ENCODE data around the gene KDM6B. TPM values are rescaled to one million over a fixed set of nuclear protein-coding genes. Genes with fewer than 3 reads are reported as not detected.
A peak's percentile ranks its signal among the peaks of the same experiment; 100 is the strongest.

KDM6B gene
- total and polyA plus RNA-seq, 9 donors: 5.4 to 20.1 (median 15.4) TPM

DNA sequence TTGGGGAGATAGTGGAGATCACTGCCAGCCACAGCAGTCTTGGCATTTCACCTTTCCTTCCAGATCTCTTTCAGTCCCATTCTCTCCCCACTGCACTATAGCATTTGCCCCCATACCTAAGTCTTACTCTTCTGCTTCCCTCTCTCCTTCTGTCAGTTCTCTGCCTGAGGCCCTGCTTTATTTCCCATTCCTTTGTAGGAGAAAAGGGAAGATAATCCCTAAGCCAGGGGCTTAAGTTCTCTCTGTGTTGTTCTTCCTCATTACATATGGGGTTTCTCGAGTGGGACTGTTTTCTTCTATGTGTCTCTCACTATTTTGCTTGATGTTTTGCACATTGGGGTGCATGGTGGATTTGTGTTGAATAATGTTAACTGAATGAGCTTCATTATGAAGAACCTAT is 6.4 kb downstream of the KDM6B start:
- DNase-seq: no peak
- no peaks in the 10 kb centered on the region for H3K27me3 ChIP-seq (ENCODE audit: control insufficient read depth, insufficient read depth, low read length)
- H3K27ac ChIP-seq (ENCODE audit: low read length): no peak overlapping the region
- no peak overlapping the region for H3K4me3 ChIP-seq (ENCODE audit: low read length)
- H3K36me3 ChIP-seq (ENCODE audit: control insufficient read depth, insufficient read depth, low read length): peaks cover 17% of the 10 kb centered on the region
- no CpG with 5 or more reads among the region's 1 CpG for WGBS (ENCODE audit: insufficient coverage)
- H3K4me1 ChIP-seq (ENCODE audit: control insufficient read depth, insufficient read depth, low read length): peaks cover 71% of the 10 kb centered on the region
- no peaks in the 10 kb centered on the region for H3K9me3 ChIP-seq (replicated peaks; ENCODE audit: control insufficient read depth, low read depth, low read length)

DNA sequence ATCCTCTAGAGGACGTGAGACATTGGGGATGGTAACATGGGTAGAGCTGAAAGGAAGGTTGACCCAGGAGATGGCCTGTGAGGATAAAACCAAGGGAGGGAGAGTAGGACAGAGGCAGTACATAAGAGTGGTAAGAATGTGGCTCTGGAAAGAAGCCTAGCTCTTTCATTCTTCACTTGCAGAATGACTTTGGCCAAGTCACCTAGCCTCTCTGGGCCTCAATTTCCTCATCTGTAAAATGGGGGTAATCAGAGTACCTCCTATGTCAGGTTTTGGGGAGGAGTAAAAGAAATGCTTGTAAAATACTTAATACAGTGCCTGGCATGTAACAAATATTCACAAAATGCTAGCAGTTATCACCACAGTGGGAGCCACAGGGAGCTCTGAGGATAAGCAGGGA is 6.9 kb downstream of the KDM6B start:
- WGBS (ENCODE audit: insufficient coverage): no CpG with 5 or more reads among the region's 1 CpG
- Histone ChIP-seq H3K4me3 (ENCODE audit: low read length) (peak overlapping the region; percentile 61), H3K36me3 (ENCODE audit: control insufficient read depth, insufficient read depth, low read length) (peaks cover 20% of the 10 kb centered on the region), H3K9me3 (replicated peaks; ENCODE audit: control insufficient read depth, low read depth, low read length) (no peaks in the 10 kb centered on the region), H3K4me1 (ENCODE audit: control insufficient read depth, insufficient read depth, low read length) (peaks cover 70% of the 10 kb centered on the region), H3K27me3 (ENCODE audit: control insufficient read depth, insufficient read depth, low read length) (no peaks in the 10 kb centered on the region), H3K27ac (ENCODE audit: low read length) (peak overlapping the region; percentile 98)
- no peak for DNase-seq

DNA sequence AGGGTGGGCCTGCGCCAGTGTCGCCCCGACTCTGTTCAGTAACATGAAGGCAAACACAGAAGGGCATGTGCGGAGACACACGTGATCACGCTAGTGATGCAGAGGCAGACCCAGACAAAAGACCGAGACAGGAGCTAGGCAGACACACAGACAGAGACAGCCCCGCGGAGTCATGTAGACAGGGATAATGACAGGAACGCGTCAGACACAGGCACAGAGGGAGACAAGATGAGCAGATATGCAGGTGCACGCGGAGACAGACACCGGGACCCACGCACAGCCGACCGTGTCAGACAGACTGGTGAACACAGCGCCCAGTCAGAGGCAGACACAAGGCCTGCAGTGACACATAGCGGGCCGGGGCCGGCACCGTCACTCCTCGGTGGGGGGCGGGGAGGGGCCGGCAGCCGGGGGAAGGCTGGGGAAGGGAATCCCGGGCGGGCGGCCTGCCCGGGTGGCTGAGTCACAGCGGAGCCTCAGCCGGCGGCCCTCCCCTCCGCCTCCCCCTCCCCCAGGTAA is 7.4 kb downstream of the KDM6B start:
- no peaks in the 10 kb centered on the region for H3K9me3 ChIP-seq (replicated peaks; ENCODE audit: control insufficient read depth, low read depth, low read length)
- peak overlapping the region; percentile 61 for H3K4me3 ChIP-seq (ENCODE audit: low read length)
- peak overlapping the region; percentile 98 for H3K27ac ChIP-seq (ENCODE audit: low read length)
- H3K27me3 ChIP-seq (ENCODE audit: control insufficient read depth, insufficient read depth, low read length): no peaks in the 10 kb centered on the region
- WGBS (ENCODE audit: insufficient coverage): 3% methylated on average over 26 of the region's 34 CpGs
- peak; percentile 93 for DNase-seq
- H3K4me1 ChIP-seq (ENCODE audit: control insufficient read depth, insufficient read depth, low read length): peaks cover 64% of the 10 kb centered on the region
- H3K36me3 ChIP-seq (ENCODE audit: control insufficient read depth, insufficient read depth, low read length): peaks cover 25% of the 10 kb centered on the region

DNA sequence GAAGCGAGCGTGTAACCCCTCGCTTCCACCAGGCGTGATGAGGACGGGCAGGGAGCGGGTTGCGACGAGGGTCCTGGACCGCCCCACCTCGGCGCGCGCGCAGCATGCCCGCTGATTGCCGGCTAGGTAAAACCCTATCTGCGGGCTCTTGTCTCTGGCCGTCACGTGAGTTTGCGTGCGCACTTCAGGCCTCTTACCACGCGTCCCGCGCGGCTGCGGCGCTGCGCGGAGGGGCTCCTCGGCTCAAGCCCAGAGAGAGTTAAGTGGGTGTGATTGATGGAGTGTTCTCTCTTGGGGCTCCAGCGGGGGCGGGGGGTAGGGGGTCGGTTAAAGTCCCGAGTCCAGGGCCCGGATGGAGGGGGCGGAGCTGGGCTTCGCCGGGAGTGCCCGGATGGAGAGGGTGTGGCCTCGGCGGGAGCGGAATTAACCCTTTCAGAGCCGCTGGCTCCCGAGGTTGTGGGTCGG is 7.9 kb downstream of the KDM6B start:
- no peaks in the 10 kb centered on the region for H3K27me3 ChIP-seq (ENCODE audit: control insufficient read depth, insufficient read depth, low read length)
- H3K36me3 ChIP-seq (ENCODE audit: control insufficient read depth, insufficient read depth, low read length): peaks cover 30% of the 10 kb centered on the region
- H3K4me1 ChIP-seq (ENCODE audit: control insufficient read depth, insufficient read depth, low read length): peaks cover 59% of the 10 kb centered on the region
- under 1% methylated on average over 42 of the region's 46 CpGs for WGBS (ENCODE audit: insufficient coverage)
- peak overlapping the region; percentile 61 for H3K4me3 ChIP-seq (ENCODE audit: low read length)
- H3K9me3 ChIP-seq (replicated peaks; ENCODE audit: control insufficient read depth, low read depth, low read length): no peaks in the 10 kb centered on the region
- DNase-seq: peak; percentile 96
- peak overlapping the region; percentile 98 for H3K27ac ChIP-seq (ENCODE audit: low read length)

DNA sequence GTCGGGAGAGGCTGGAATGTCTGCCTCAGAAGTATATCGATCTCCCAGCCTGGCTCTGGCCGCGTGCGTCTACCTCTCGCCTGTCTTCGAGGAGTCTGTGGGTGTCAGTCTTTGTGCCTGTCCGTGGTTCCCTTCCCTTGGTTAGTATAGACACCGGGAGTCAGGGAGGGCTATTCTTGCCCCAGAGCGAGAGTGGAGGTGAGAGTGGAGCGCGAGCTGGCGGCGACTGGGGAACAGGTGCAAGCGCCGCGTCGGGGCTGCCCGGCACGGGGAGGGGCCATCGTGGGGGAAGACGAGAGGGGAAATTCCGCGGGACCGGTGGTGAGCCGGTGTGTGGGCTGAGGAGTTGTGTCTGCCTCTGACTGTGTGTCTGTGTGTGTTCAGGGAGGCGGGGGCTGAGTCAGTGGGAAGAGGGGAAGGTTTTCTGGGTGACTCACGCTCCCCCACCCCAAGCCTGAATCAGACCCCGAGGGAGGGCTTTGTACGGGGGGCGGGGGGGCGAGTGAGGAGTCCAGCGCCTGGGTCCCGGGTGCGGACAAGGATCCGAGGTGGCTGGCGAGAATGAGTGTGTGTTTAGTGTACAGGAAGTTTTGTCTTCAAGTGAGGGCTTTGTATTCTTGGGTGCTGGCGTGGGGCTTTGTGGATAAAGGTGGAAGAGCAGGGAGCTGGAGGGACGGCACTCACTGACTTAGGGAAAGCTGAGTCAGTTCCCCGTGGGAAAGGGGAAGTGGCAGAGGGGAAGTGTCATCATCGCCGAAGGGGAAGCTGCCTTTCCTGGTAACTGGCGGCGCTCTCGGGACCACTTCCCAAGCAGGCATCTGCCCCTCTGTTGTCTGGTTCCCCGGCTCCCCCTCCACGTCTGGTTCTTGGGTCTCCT is 8.6 kb downstream of the KDM6B start:
- H3K36me3 ChIP-seq (ENCODE audit: control insufficient read depth, insufficient read depth, low read length): peaks cover 35% of the 10 kb centered on the region
- H3K27ac ChIP-seq (ENCODE audit: low read length): peak overlapping the region; percentile 98
- H3K4me1 ChIP-seq (ENCODE audit: control insufficient read depth, insufficient read depth, low read length): peaks cover 53% of the 10 kb centered on the region
- under 1% methylated on average over 40 of the region's 47 CpGs for WGBS (ENCODE audit: insufficient coverage)
- no peaks in the 10 kb centered on the region for H3K27me3 ChIP-seq (ENCODE audit: control insufficient read depth, insufficient read depth, low read length)
- peak overlapping the region; percentile 61 for H3K4me3 ChIP-seq (ENCODE audit: low read length)
- H3K9me3 ChIP-seq (replicated peaks; ENCODE audit: control insufficient read depth, low read depth, low read length): no peaks in the 10 kb centered on the region
- peak; percentile 91 for DNase-seq

DNA sequence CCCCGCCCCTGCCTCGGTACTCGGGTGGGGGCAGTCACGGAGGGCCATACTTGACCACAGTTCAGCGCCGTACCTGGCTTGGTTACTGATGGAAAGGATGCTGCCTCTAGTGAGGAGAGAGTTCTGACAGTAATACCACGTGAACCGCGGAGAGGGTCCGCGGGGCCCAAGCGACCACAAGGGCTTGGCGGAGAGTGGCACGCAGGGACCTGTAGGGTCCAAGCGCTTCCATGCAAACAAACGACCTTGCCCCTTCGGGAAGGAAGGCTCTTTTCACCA is 9.2 kb downstream of the KDM6B start:
- peak overlapping the region; percentile 61 for H3K4me3 ChIP-seq (ENCODE audit: low read length)
- H3K27me3 ChIP-seq (ENCODE audit: control insufficient read depth, insufficient read depth, low read length): no peaks in the 10 kb centered on the region
- DNase-seq: no peak
- H3K9me3 ChIP-seq (replicated peaks; ENCODE audit: control insufficient read depth, low read depth, low read length): no peaks in the 10 kb centered on the region
- H3K4me1 ChIP-seq (ENCODE audit: control insufficient read depth, insufficient read depth, low read length): peaks cover 49% of the 10 kb centered on the region
- WGBS (ENCODE audit: insufficient coverage): 0% methylated on average over 17 of the region's 17 CpGs
- H3K27ac ChIP-seq (ENCODE audit: low read length): peak overlapping the region; percentile 98
- H3K36me3 ChIP-seq (ENCODE audit: control insufficient read depth, insufficient read depth, low read length): peaks cover 40% of the 10 kb centered on the region

DNA sequence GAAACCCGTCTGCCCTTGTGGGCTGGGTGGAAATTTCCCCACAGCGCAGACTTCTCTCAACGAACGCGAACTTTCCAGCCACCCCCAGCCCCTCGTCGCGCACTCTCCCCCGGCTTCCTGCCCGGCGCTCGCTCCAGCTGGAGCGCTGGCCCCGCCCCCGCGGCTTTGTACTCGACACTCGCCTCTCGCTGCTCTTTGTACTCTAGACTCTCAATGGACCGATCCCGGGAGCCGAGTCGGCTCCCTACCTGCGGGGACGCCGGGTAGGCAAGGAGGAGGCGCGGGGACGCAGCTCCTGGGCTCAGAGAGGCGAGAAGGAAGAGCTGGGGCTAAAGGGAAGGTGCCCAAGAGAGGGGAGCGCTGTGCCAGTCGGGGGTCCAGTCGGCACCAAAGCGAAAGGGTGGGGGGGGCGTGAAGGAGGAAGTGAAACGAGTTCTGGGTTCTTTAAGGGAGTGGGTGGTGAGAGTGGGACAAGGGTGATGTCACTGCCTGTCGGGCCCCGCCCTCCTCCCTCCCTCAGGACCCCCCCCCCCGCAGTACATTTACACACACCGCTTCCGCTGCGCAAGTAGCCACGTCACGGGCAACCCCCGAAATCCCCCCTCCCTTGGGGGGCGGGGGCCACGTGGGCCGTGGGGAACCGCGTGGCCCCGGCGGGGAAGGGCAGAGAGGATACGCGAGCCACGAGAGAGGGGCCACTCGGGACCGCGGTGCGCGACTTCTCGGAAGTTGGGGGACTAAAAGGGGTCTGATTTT is 9.7 kb downstream of the KDM6B start:
- under 1% methylated on average over 51 of the region's 61 CpGs for WGBS (ENCODE audit: insufficient coverage)
- Histone ChIP-seq H3K36me3 (ENCODE audit: control insufficient read depth, insufficient read depth, low read length) (peaks cover 46% of the 10 kb centered on the region), H3K4me1 (ENCODE audit: control insufficient read depth, insufficient read depth, low read length) (peaks cover 45% of the 10 kb centered on the region), H3K4me3 (ENCODE audit: low read length) (peak overlapping the region; percentile 61), H3K27me3 (ENCODE audit: control insufficient read depth, insufficient read depth, low read length) (no peaks in the 10 kb centered on the region), H3K27ac (ENCODE audit: low read length) (peak overlapping the region; percentile 98), H3K9me3 (replicated peaks; ENCODE audit: control insufficient read depth, low read depth, low read length) (no peaks in the 10 kb centered on the region)
- peak; percentile 89 for DNase-seq

DNA sequence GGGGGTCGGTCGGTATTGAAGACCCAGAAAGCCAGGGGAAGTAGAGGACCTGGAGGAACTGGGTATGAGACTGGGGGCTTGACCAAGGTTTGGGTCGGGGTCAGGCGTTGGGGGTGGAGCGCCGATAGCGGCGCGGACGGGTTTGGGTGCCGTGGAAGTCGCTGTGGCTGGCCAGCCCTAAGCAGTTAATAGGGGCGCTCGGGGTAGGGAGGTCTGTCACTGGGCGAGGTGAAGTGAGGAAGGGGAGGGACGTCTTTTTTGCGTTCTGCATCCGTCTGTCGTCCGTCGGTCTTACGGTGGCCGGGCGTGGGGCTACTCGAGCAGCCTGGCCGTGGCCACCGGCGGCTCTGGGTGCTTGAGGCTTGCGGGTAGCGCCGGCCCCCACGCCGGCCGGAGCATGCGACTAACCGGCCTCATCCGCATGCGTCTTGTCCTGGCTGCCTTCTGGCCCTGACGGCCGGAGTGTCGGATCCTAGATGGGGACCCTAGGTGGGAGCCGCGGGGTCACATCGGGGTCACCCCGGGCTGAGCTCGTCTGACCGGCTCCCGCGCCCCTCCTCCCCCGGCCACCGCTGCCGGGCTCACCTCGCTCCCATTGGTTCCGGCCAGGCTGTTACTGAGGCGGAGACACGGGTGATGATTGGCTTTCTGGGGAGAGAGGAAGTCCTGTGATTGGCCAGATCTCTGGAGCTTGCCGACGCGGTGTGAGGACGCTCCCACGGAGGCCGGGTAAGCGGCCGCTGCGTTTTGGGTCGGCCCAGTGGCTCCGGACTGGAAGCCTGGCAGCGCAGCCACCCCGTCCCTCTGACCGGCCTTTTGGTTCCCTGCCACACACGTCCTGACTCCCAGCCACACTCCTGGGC is 10.5 kb downstream of the KDM6B start:
- Histone ChIP-seq H3K9me3 (replicated peaks; ENCODE audit: control insufficient read depth, low read depth, low read length) (no peaks in the 10 kb centered on the region), H3K27ac (ENCODE audit: low read length) (peak overlapping the region; percentile 98), H3K36me3 (ENCODE audit: control insufficient read depth, insufficient read depth, low read length) (peaks cover 53% of the 10 kb centered on the region), H3K4me3 (ENCODE audit: low read length) (peak overlapping the region; percentile 61), H3K27me3 (ENCODE audit: control insufficient read depth, insufficient read depth, low read length) (no peaks in the 10 kb centered on the region), H3K4me1 (ENCODE audit: control insufficient read depth, insufficient read depth, low read length) (peaks cover 37% of the 10 kb centered on the region)
- WGBS (ENCODE audit: insufficient coverage): under 1% methylated on average over 69 of the region's 71 CpGs
- DNase-seq: peak; percentile 98

DNA sequence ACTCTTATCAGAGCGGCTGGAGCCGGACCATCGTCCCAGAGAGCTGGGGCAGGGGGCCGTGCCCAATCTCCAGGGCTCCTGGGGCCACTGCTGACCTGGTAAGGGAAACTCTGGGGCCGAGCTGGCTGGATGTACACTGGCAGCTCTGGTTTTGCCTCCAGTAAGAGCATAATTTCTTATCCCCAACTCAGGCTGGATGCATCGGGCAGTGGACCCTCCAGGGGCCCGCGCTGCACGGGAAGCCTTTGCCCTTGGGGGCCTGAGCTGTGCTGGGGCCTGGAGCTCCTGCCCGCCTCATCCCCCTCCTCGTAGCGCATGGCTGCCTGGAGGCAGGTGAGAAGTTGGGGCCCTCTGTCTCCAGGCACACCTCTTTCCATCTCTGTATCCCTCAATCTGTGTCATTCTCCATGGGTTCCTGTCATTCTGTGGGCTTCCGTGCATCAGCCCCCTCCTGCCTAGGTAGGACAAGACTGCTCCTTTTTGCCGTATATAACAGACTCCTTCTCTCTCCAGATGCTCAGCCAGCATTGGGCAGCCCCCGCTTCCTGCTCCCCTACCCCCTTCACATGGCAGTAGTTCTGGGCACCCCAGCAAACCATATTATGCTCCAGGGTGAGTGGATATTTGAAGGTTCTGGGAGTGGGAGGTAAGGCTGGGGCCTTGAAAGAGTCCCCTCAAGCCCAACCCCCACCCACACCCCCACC is 11.5 kb downstream of the KDM6B start:
- Histone ChIP-seq H3K9me3 (replicated peaks; ENCODE audit: control insufficient read depth, low read depth, low read length) (no peaks in the 10 kb centered on the region), H3K4me3 (ENCODE audit: low read length) (peak overlapping the region; percentile 61), H3K27ac (ENCODE audit: low read length) (peak overlapping the region; percentile 98), H3K4me1 (ENCODE audit: control insufficient read depth, insufficient read depth, low read length) (peaks cover 31% of the 10 kb centered on the region), H3K36me3 (ENCODE audit: control insufficient read depth, insufficient read depth, low read length) (peaks cover 54% of the 10 kb centered on the region), H3K27me3 (ENCODE audit: control insufficient read depth, insufficient read depth, low read length) (no peaks in the 10 kb centered on the region)
- DNase-seq: no peak
- 86% methylated on average over 12 of the region's 15 CpGs for WGBS (ENCODE audit: insufficient coverage)

Data from muscle of leg (tissue), 11 donors.